Stimulated activated CD4-positive, alpha-beta T cell treated with anti-CD3 and anti-CD28 coated beads, Interleukin-4, amount 100 ng/mL, for 1 hour (primary cell): Measurements from ENCODE around the gene C2CD4B.

Experiments used
- DNase-seq: peaks from one replicate; pipeline ENCODE4 v3.0.0-alpha.2; 2020

C2CD4B gene

GRCh38 chr15:62147149-62147548 lies 17.9 kb downstream of the C2CD4B start:
- no peak for DNase-seq

GRCh38 chr15:62145015-62145735 lies 19.9 kb downstream of the C2CD4B start:
- DNase-seq, result no peak

- no peak for DNase-seq
These were observed 22.3 kb downstream of the C2CD4B start for GRCh38 chr15:62142736-62143135.

GRCh38 chr15:62141643-62142588 lies 23.2 kb downstream of the C2CD4B start:
- DNase-seq, result no peak

GRCh38 chr15:62141200-62141599 lies 23.9 kb downstream of the C2CD4B start:
- no peak for DNase-seq

- no peak for DNase-seq
These were observed 27.0 kb downstream of the C2CD4B start for GRCh38 chr15:62138124-62138523.

GRCh38 chr15:62136911-62137865 lies 27.9 kb downstream of the C2CD4B start:
- DNase-seq, result no peak

- no peak for DNase-seq
These were observed 29.5 kb downstream of the C2CD4B start for GRCh38 chr15:62135532-62136134.

- DNase-seq, result no peak
These were observed 31.9 kb downstream of the C2CD4B start for GRCh38 chr15:62133141-62133540.

GRCh38 chr15:62128916-62129315 lies 36.2 kb downstream of the C2CD4B start:
- DNase-seq, result no peak

GRCh38 chr15:62126364-62126763 lies 38.7 kb downstream of the C2CD4B start:
- no peak for DNase-seq

GRCh38 chr15:62125773-62126172 lies 39.3 kb downstream of the C2CD4B start:
- no peak for DNase-seq

GRCh38 chr15:62124973-62125303 lies 40.1 kb downstream of the C2CD4B start:
- no peak for DNase-seq

- no peak for DNase-seq
These were observed 40.7 kb downstream of the C2CD4B start for GRCh38 chr15:62124176-62124972.

- DNase-seq, result no peak
These were observed 42.8 kb downstream of the C2CD4B start for GRCh38 chr15:62122249-62122648.

- DNase-seq, result no peak
These were observed 43.6 kb downstream of the C2CD4B start for GRCh38 chr15:62121273-62122015.

GRCh38 chr15:62120776-62121175 lies 44.3 kb downstream of the C2CD4B start:
- no peak for DNase-seq

GRCh38 chr15:62119874-62120273 lies 45.2 kb downstream of the C2CD4B start:
- DNase-seq, result no peak

GRCh38 chr15:62119227-62119864 lies 45.7 kb downstream of the C2CD4B start:
- no peak for DNase-seq

GRCh38 chr15:62118520-62119226 lies 46.4 kb downstream of the C2CD4B start:
- DNase-seq, result no peak
